OCI-LY7 (cell line): ENCODE results near the gene HACD3. TPM values are rescaled to one million over a fixed set of nuclear protein-coding genes. Genes with fewer than 3 reads are reported as not detected.

Source experiments
- BruUV-seq: library from RNA; stranded (reverse); fragments of 400-500 nt; replicated peaks from 2 replicates; lab custom pipeline; 2021; lab: Mats Ljungman, UMichigan
- CTCF ChIA-PET: fragments of 300-600 bp; sonication (Branson Sonifier 250); formaldehyde crosslinking; loops from one replicate; lab custom pipeline; 2022; ENCODE audit warnings: antibody characterized with exemption; ENCODE audit not compliant: unreplicated experiment; lab: Charles Lee
- POLR2A ChIA-PET: fragments of 300-600 bp; sonication (Branson Sonifier 250); formaldehyde crosslinking; loops from one replicate; lab custom pipeline; 2022; ENCODE audit warnings: antibody characterized with exemption; lab: Charles Lee
- DNase-seq: peaks from one replicate; pipeline ENCODE4 v3.0.0-alpha.2; 2015; ENCODE audit warnings: low spot score
- H2AFZ ChIP-seq: fragments of 200-600 bp; sonication (generic), shearing (Covaris generic); 2 replicates; pipeline ENCODE4 v1.6.1; 2014; ENCODE audit warnings: mild to moderate bottlenecking, antibody characterized with exemption, low read length, moderate library complexity
- H3K27ac ChIP-seq: fragments of 200-600 bp; sonication (generic); 2 replicates; pipeline ENCODE4 v1.5.1; 2014; ENCODE audit warnings: mixed run types, low read depth, mild to moderate bottlenecking, moderate library complexity, low read length, inconsistent platforms; ENCODE audit not compliant: poor library complexity, severe bottlenecking
- H3K36me3 ChIP-seq: fragments of 200-600 bp; sonication (generic); 2 replicates; pipeline ENCODE4 v1.6.1; 2014; ENCODE audit warnings: mild to moderate bottlenecking, antibody characterized with exemption, low read length, moderate library complexity, mixed read lengths; ENCODE audit not compliant: insufficient read depth
- H3K4me1 ChIP-seq: fragments of 200-600 bp; sonication (generic); 2 replicates; pipeline ENCODE4 v1.5.1; 2014; ENCODE audit warnings: mild to moderate bottlenecking, low read length; ENCODE audit not compliant: insufficient read depth, poor library complexity, severe bottlenecking
- H3K4me2 ChIP-seq: fragments of 200-600 bp; sonication (generic); 2 replicates; pipeline ENCODE4 v1.6.1; 2014; ENCODE audit warnings: mild to moderate bottlenecking, low read length
- H3K4me3 ChIP-seq: fragments of 200-600 bp; sonication (generic); 2 replicates; pipeline ENCODE4 v1.5.1; 2014; ENCODE audit warnings: mild to moderate bottlenecking, low read depth, low read length; ENCODE audit not compliant: poor library complexity, severe bottlenecking
- H3K79me2 ChIP-seq: fragments of 200-600 bp; sonication (generic); 2 replicates; pipeline ENCODE4 v1.6.1; 2016; ENCODE audit warnings: low read depth, mild to moderate bottlenecking, low read length, moderate library complexity, mixed read lengths; ENCODE audit not compliant: insufficient read depth
- H3K9me2 ChIP-seq: fragments of 200-600 bp; sonication (generic); 2 replicates; pipeline ENCODE4 v1.6.1; 2016; ENCODE audit warnings: mild to moderate bottlenecking, low read length, mixed read lengths; ENCODE audit not compliant: insufficient read depth
- H3K9me3 ChIP-seq: fragments of 200-600 bp; sonication (generic); 2 replicates; pipeline ENCODE4 v1.6.1; 2014; ENCODE audit warnings: mild to moderate bottlenecking, mixed run types, low read length, mixed read lengths
- H4K20me1 ChIP-seq: fragments of 200-600 bp; sonication (generic); 2 replicates; pipeline ENCODE4 v1.6.1; 2014; ENCODE audit warnings: mild to moderate bottlenecking, antibody characterized with exemption, low read length, moderate library complexity, mixed read lengths; ENCODE audit not compliant: insufficient read depth
- EZH2phosphoT487 ChIP-seq: fragments of 200-600 bp; sonication (generic); IDR thresholded peaks from 2 replicates; pipeline ENCODE4 v1.6.1; 2018; ENCODE audit warnings: low read depth, borderline replicate concordance, mild to moderate bottlenecking, mixed run types, antibody characterized with exemption, low read length, moderate library complexity, mixed read lengths
- intact Hi-C: fragments of 100-400 bp; cut with micrococcal nuclease; formaldehyde crosslinking; loops from one replicate; pipeline ENCODE4 v1.10.0; 2022; ENCODE audit not compliant: unreplicated experiment
- total RNA-seq, 2 experiments: library from RNA; depleted of rRNA in 1 of 2; stranded (reverse); fragments of >200 nt in 1 of 2; shearing (Covaris generic) in 1 of 2; gene quantifications; 2 replicates each; pipeline ENCODE4 v1.2.3, GENCODE V29; 2014 to 2022
- TF ChIP-seq, protein P1 (sequence below): fragments of 200-600 bp; sonication (generic); conservative IDR thresholded peaks from 2 replicates; pipeline ENCODE4 v1.5.1; 2014; ENCODE audit warnings: mild to moderate bottlenecking, antibody characterized with exemption, low read length, moderate library complexity, mixed read lengths

The HACD3 gene
- total RNA-seq, 2 experiments from 2014 or later = 29.2 to 50.5 TPM

DNA sequence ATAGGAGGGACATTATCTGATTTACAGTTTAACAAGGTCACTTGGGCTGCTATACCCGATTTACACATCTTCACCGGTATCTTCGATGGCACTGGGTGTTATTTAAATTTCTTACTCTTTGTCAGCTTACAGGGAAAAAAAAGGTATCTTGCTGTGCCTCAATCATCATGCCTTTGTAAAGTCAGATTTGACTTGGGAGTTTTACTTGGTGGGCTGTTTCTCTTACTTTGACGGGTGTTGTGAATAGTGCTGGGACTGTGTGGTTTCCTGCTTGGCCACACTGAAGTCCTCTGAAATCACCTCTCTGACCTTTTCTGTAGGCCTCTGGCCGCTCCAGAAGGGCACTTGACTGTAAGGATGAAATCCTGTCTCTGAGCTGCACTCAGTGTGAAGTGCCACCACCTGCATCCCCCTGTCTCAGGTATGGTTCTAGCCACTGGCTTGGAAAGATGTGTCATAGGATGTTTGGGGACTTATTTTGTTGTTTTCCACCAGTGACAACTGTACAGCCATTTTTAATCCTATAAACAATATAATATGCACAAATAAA is 88.4 kb downstream of the HACD3 start:
- Histone ChIP-seq H3K4me3 (no peak overlapping the region), H3K27ac (no peak overlapping the region), H3K9me3 (no peaks in the 10 kb centered on the region), H3K4me2 (no peak overlapping the region), H3K4me1 (no peaks in the 10 kb centered on the region), H4K20me1 (no peaks in the 10 kb centered on the region), H3K79me2 (no peaks in the 10 kb centered on the region), H2AFZ (no peak overlapping the region), H3K36me3 (no peaks in the 10 kb centered on the region), H3K9me2 (no peaks in the 10 kb centered on the region)
- intact Hi-C loops = no loop called here
- TF ChIP-seq EZH2phosphoT487 = no peak
- TF ChIP-seq, protein P1, sequence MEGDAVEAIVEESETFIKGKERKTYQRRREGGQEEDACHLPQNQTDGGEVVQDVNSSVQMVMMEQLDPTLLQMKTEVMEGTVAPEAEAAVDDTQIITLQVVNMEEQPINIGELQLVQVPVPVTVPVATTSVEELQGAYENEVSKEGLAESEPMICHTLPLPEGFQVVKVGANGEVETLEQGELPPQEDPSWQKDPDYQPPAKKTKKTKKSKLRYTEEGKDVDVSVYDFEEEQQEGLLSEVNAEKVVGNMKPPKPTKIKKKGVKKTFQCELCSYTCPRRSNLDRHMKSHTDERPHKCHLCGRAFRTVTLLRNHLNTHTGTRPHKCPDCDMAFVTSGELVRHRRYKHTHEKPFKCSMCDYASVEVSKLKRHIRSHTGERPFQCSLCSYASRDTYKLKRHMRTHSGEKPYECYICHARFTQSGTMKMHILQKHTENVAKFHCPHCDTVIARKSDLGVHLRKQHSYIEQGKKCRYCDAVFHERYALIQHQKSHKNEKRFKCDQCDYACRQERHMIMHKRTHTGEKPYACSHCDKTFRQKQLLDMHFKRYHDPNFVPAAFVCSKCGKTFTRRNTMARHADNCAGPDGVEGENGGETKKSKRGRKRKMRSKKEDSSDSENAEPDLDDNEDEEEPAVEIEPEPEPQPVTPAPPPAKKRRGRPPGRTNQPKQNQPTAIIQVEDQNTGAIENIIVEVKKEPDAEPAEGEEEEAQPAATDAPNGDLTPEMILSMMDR = no peak
- no peak for DNase-seq
- CTCF ChIA-PET = interaction anchor here (0.6 kb wide), 1 partner anchor 401 kb away, joined by 4 read pairs; no protein-coding TSS in a partner anchor
- BruUV-seq = no TSS peak
- POLR2A ChIA-PET = no interaction called here

- Histone ChIP-seq H3K4me3 (no peak overlapping the region), H3K9me2 (no peaks in the 10 kb centered on the region), H3K9me3 (no peaks in the 10 kb centered on the region), H3K4me1 (no peaks in the 10 kb centered on the region), H3K36me3 (no peaks in the 10 kb centered on the region), H2AFZ (no peak overlapping the region), H3K79me2 (no peaks in the 10 kb centered on the region), H3K4me2 (no peak overlapping the region), H4K20me1 (no peaks in the 10 kb centered on the region), H3K27ac (no peak overlapping the region)
- intact Hi-C loops = no loop called here
- no TSS peak for BruUV-seq
- no peak for TF ChIP-seq EZH2phosphoT487
- TF ChIP-seq, protein P1 = no peak
- no peak for DNase-seq
- ChIA-PET POLR2A (interaction anchor here (0.5 to 0.6 kb wide), 3 partner anchors 19 to 235 kb away, joined by 3 to 5 read pairs (median 4); no protein-coding TSS in a partner anchor), CTCF (no interaction called here)
These were observed 89.5 kb downstream of the HACD3 start for GRCh38 chr15:65619626-65620290.

DNA sequence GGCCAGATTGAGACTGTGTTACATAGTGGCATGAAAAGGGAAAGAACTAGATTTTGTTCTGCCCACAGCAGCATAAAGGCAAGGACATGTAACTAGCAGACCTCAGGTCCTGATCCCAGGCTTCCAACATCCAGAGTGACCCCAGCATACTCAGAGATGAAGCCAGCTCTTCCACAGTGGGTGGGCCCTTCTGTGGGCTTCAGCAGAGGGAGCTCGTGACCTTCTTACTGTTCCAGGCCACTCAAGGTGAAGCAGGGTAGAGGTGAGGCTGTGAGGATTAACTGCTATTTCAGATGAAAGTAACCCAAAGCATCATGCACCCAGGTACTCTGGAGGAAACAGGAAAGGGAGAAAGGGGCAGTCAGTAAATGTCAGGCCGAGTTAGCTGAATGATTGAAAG is 90.6 kb downstream of the HACD3 start:
- H3K36me3 ChIP-seq = no peaks in the 10 kb centered on the region
- TF ChIP-seq, protein P1 = peak; percentile 66
- TF ChIP-seq EZH2phosphoT487 = no peak
- H4K20me1 ChIP-seq = no peaks in the 10 kb centered on the region
- no peak overlapping the region for H2AFZ ChIP-seq
- no peaks in the 10 kb centered on the region for H3K9me2 ChIP-seq
- peak; percentile 30 for DNase-seq
- CTCF ChIA-PET = interaction anchor here (0.5 kb wide), 1 partner anchor 727 kb away, joined by 3 read pairs; no protein-coding TSS in a partner anchor
- no peak overlapping the region for H3K4me3 ChIP-seq
- no peak overlapping the region for H3K4me2 ChIP-seq
- H3K4me1 ChIP-seq = no peaks in the 10 kb centered on the region
- H3K9me3 ChIP-seq = no peaks in the 10 kb centered on the region
- no peaks in the 10 kb centered on the region for H3K79me2 ChIP-seq
- no TSS peak for BruUV-seq
- intact Hi-C loops = no loop called here
- POLR2A ChIA-PET = interaction anchor here (0.7 to 0.9 kb wide), 2 partner anchors 10 kb away, joined by 3 read pairs; partner anchors contain the start of gene INTS14
- no peak overlapping the region for H3K27ac ChIP-seq
